ENCODE results near the gene GRK4.
"Not testable (repeated sequence)": the region's sequence is repeated elsewhere in the genome, so short reads cannot be mapped to it uniquely, and the experiment has no call there.

GRK4 gene

GRCh38 chr4:2963175-2963965 is at the start of gene GRK4, which contains the start of gene NOP14:
GRK4 (plus strand) TSS chr4:2963571; CDS start chr4:2964071, 500 bp downstream.
NOP14 (minus strand) TSS chr4:2963406; CDS start chr4:2963319, 87 bp downstream.
- peak within 1 kb of the TSS; percentile 81 for H3K4me3 ChIP-seq (ENCODE audit: low read depth, low read length)
- DNase-seq (ENCODE audit: low read depth), result peak; percentile 100
- peak; percentile 89 for TF ChIP-seq POLR2A (IDR thresholded peaks at IDR 0.05; ENCODE audit: extremely low read depth, insufficient read length)
- peak; percentile 100 for TF ChIP-seq MYC (IDR thresholded peaks at IDR 0.05; ENCODE audit: low read depth, low read length)
- TF ChIP-seq, protein P1, sequence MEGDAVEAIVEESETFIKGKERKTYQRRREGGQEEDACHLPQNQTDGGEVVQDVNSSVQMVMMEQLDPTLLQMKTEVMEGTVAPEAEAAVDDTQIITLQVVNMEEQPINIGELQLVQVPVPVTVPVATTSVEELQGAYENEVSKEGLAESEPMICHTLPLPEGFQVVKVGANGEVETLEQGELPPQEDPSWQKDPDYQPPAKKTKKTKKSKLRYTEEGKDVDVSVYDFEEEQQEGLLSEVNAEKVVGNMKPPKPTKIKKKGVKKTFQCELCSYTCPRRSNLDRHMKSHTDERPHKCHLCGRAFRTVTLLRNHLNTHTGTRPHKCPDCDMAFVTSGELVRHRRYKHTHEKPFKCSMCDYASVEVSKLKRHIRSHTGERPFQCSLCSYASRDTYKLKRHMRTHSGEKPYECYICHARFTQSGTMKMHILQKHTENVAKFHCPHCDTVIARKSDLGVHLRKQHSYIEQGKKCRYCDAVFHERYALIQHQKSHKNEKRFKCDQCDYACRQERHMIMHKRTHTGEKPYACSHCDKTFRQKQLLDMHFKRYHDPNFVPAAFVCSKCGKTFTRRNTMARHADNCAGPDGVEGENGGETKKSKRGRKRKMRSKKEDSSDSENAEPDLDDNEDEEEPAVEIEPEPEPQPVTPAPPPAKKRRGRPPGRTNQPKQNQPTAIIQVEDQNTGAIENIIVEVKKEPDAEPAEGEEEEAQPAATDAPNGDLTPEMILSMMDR (IDR thresholded peaks at IDR 0.05; ENCODE audit: low read depth, low read length), result no peak
- TF ChIP-seq, protein P2, sequence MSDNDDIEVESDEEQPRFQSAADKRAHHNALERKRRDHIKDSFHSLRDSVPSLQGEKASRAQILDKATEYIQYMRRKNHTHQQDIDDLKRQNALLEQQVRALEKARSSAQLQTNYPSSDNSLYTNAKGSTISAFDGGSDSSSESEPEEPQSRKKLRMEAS (IDR thresholded peaks at IDR 0.05; ENCODE audit: low read depth, low read length), result peak; percentile 98

DNA sequence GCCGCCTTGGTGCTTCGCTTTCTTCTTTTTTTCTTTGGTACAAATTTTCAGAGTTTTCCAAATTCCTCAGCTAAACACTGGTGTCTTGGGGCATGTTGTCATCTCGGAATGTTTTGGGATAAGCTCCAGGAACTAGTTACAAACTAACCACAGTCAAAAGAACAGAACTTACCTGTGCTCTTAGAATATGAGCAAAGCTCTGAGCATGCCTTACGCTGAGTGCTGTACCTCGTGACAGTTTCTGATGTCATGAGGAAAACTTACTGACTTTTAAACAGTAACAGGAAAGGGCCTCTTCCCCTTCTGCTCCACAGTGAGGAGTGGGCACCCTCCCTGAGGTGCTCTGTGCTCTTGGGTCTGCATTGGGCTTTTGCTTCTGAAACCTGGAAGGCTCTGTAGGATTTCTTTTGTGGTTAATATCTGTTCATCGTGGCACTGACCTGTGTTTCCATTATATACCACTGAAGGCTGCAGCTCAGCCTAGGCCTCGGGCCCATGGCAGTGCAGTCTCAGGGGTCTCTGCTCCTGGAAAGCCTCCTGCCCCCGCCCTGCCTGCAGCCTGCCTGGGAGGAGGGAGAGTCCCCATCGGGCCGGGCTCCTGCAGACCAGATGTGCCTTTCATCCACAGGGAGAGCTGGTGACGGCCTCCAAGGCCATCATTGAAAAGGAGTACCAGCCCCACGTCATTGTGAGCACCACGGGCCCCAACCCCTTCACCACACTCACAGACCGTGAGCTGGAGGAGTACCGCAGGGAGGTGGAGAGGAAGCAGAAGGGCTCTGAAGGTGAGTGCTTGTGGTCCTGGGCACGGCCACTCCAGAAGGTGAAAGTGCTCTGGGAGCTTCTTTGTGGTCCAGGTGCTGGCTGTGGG is 48.9 kb upstream of the GRK4 start:
- H3K4me3 ChIP-seq (ENCODE audit: low read depth, low read length), result no peak overlapping the region
- TF ChIP-seq, protein P2 (IDR thresholded peaks at IDR 0.05; ENCODE audit: low read depth, low read length), result no peak
- TF ChIP-seq MYC (IDR thresholded peaks at IDR 0.05; ENCODE audit: low read depth, low read length), result no peak
- no peak for TF ChIP-seq POLR2A (IDR thresholded peaks at IDR 0.05; ENCODE audit: extremely low read depth, insufficient read length)
- TF ChIP-seq, protein P1 (IDR thresholded peaks at IDR 0.05; ENCODE audit: low read depth, low read length), result no peak
- no peak for DNase-seq (ENCODE audit: low read depth)

DNA sequence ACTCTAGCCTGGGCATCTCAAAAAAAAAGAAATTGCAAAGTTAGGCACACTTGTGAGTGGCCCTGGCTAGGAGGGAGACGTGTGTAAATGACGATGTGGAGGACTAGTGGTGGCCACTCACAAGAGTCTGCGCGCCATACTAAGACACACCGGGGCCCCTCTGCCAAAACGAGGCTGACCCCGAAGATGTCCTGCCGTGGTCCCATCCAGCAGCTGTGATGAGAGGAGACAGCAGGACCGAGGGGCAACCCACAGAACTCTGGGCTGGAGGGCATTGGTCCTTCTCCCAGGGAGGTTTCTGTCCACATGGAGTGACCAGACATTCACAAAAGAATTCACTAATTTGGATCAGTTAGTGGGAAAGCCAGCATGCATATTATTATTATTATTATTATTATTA is 47.6 kb upstream of the GRK4 start:
- TF ChIP-seq POLR2A (IDR thresholded peaks at IDR 0.05; ENCODE audit: extremely low read depth, insufficient read length) (no peak), MYC (IDR thresholded peaks at IDR 0.05; ENCODE audit: low read depth, low read length) (no peak)
- TF ChIP-seq, protein P1 (IDR thresholded peaks at IDR 0.05; ENCODE audit: low read depth, low read length), result no peak
- TF ChIP-seq, protein P2 (IDR thresholded peaks at IDR 0.05; ENCODE audit: low read depth, low read length), result no peak
- H3K4me3 ChIP-seq (ENCODE audit: low read depth, low read length), result no peak overlapping the region
- no peak for DNase-seq (ENCODE audit: low read depth)

DNA sequence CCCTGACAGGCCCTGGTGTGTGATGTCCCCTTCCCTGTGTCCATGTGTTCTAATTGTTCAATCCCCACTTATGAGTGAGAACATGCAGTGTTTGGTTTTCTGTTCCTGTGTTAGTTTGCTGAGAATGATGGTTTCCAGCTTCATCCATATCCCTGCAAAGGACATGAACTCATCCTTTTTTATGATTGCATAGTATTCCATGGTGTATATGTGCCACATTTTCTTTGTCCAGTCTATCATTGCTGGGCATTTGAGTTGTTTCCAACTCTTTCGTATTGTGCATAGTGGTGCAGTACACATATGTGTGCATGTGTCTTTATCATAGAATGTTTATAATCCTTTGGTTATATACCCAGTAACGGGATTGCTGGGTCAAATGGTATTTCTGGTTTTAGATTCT is 46.7 kb upstream of the GRK4 start:
- not testable (repeated sequence) for DNase-seq (ENCODE audit: low read depth)

DNA sequence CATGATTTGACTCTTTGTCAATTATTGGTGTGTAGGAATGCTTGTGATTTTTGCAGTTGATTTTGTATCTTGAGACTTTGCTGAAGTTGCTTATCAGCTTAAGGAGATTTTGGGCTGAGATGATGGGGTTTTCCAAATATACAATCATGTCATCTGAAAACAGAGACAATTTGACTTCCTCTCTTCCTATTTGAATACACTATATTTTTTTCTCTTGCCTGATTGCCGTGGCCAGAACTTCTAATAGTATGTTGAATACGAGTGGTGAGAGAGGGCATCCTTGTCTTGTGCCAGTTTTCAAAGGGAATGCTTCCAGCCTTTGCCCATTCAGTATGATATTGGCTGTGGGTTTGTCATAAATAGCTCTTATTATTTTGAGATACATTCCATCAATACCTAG is 45.1 kb upstream of the GRK4 start:
- not testable (repeated sequence) for H3K4me3 ChIP-seq (ENCODE audit: low read depth, low read length)

More for the DNA sequence above, 46.7 kb upstream of the GRK4 start:
- not testable (repeated sequence) for H3K4me3 ChIP-seq (ENCODE audit: low read depth, low read length)

DNA sequence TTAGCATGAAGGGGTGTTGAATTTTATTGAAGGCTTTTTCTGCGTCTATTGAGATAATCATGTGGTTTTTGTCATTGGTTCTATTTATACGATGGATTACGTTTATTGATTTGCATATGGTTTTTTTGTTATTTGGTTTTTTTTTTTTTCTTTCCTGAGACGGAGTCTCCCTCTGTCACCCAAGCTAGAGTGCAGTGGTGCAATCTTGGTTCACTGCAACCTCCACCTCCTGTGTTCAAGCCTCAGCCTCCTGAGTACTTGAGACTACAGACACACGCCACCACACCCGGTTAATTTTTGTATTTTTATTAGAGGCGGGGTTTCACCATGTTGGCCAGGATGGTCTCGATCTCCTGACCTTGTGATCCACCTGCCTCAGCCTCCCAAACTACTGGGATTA is 44.7 kb upstream of the GRK4 start:
- H3K4me3 ChIP-seq (ENCODE audit: low read depth, low read length); DNase-seq (ENCODE audit: low read depth): not testable (repeated sequence)

More for the DNA sequence above, 45.1 kb upstream of the GRK4 start:
- not testable (repeated sequence) for DNase-seq (ENCODE audit: low read depth)

DNA sequence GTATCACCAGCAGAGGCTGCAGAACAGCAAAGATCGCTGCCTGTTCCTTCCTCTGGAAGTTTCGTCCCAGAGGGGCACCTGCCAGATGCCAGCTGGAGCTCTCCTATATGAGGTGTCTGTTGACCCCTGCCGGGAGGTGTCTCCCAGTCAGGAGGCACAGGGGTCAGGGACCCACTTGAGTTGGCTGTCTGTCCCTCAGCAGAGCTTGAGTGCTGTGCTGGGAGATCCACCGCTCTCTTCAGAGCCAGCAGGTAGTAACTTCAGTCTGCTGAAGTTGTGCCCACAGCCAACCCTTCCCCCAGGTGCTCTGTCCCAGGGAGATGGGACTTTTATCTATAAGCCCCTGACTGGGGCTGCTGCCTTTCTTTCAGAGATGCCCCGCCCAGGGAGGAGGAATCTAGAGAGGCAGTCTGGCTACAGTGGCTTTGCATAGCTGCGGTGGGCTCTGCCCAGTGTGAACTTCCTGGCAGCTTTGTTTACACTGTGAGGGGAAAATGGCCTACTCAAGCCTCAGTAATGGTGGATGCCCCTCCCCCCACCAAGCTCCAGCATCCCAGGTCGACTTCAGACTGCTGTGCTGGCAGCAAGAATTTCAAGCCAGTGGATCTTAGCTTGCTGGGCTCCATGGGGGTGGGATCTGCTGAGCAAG is 40.8 kb upstream of the GRK4 start:
- not testable (repeated sequence) for DNase-seq (ENCODE audit: low read depth)

More for the DNA sequence above, 40.8 kb upstream of the GRK4 start:
- not testable (repeated sequence) for H3K4me3 ChIP-seq (ENCODE audit: low read depth, low read length)

Data from NB4 (cell line).